Cardiac muscle cell (in vitro differentiated cells and primary cell): ENCODE measurements around the gene GALNT8. TPM values are rescaled to one million over a fixed set of nuclear protein-coding genes. Genes with fewer than 3 reads are reported as not detected.
"Not testable (repeated sequence)": the region's sequence is repeated elsewhere in the genome, so short reads cannot be mapped to it uniquely, and the experiment has no call there.

Experiments used
- DNase-seq, 2 donors: peaks; one replicate each; pipeline versions ENCODE4 v3.0.0 to v3.0.0-alpha.2; 2010 to 2017; ENCODE audit warnings: low read depth in 1 of 2, low spot score in 1 of 2
- H3K27ac ChIP-seq: fragments of 200-600 bp; sonication (generic); 2 replicates; pipeline ENCODE4 v1.5.1; 2016
- H3K27me3 ChIP-seq: fragments of 200-600 bp; sonication (generic); 2 replicates; pipeline ENCODE4 v1.6.0; 2016; ENCODE audit warnings: control low read depth
- H3K36me3 ChIP-seq: fragments of 200-600 bp; sonication (generic); 2 replicates; pipeline ENCODE4 v1.5.1; 2016; ENCODE audit warnings: control low read depth
- H3K4me1 ChIP-seq: fragments of 200-600 bp; sonication (generic); 2 replicates; pipeline ENCODE4 v1.8.1; 2017; ENCODE audit warnings: low read depth, mild to moderate bottlenecking, mixed run types
- H3K4me3 ChIP-seq: fragments of 200-600 bp; sonication (generic); 2 replicates; pipeline ENCODE4 v1.5.1; 2016; ENCODE audit warnings: mild to moderate bottlenecking
- H3K9me3 ChIP-seq: fragments of 200-600 bp; sonication (generic); 2 replicates; pipeline ENCODE4 v1.5.1; 2017; ENCODE audit warnings: low read depth, mild to moderate bottlenecking, control low read depth
- CTCF ChIP-seq: IDR thresholded peaks from 2 replicates; pipeline ENCODE4 v1.5.1; 2012; ENCODE audit warnings: low read depth, mild to moderate bottlenecking, low read length
- polyA plus RNA-seq: library from polyadenylated mRNA; unstranded; fragments of >200 nt; fragmentation: Nextera tagmentation; extraction: Ambion mirVana; gene quantifications from 2 replicates; pipeline ENCODE4 v1.2.1, GENCODE V29; 2016
- total RNA-seq: library from RNA; depleted of rRNA; stranded (reverse); fragments of >200 nt; gene quantifications from 2 replicates; pipeline ENCODE4 v1.2.3, GENCODE V29; 2016

The GALNT8 gene
- total and polyA plus RNA-seq, 2 experiments from 2014 or later, result 2.7 to 4.2 TPM

- Histone ChIP-seq H3K4me1 (no peaks in the 10 kb centered on the region), H3K27me3 (no peaks in the 10 kb centered on the region), H3K36me3 (no peaks in the 10 kb centered on the region), H3K4me3 (no peak overlapping the region), H3K27ac (no peak overlapping the region), H3K9me3 (no peaks in the 10 kb centered on the region)
- TF ChIP-seq CTCF, result no peak
- no peak for DNase-seq
Measured at GRCh38 chr12:4743046-4743445, 22.8 kb downstream of the GALNT8 start.

GRCh38 chr12:4744709-4745108, 24.5 kb downstream of the GALNT8 start:
- no peak for TF ChIP-seq CTCF
- H3K27me3 ChIP-seq, result no peaks in the 10 kb centered on the region
- H3K9me3 ChIP-seq, result no peaks in the 10 kb centered on the region
- H3K4me3 ChIP-seq, result no peak overlapping the region
- H3K36me3 ChIP-seq, result no peaks in the 10 kb centered on the region
- no peak for DNase-seq
- no peak overlapping the region for H3K27ac ChIP-seq
- no peaks in the 10 kb centered on the region for H3K4me1 ChIP-seq

- no peaks in the 10 kb centered on the region for H3K9me3 ChIP-seq
- no peaks in the 10 kb centered on the region for H3K4me1 ChIP-seq
- H3K4me3 ChIP-seq, result no peak overlapping the region
- H3K36me3 ChIP-seq, result no peaks in the 10 kb centered on the region
- TF ChIP-seq CTCF, result no peak
- no peak for DNase-seq
- no peaks in the 10 kb centered on the region for H3K27me3 ChIP-seq
- no peak overlapping the region for H3K27ac ChIP-seq
Measured at GRCh38 chr12:4745249-4745648, 25.0 kb downstream of the GALNT8 start.

- H3K4me1 ChIP-seq, H3K9me3 ChIP-seq, DNase-seq, H3K4me3 ChIP-seq, H3K27me3 ChIP-seq, H3K36me3 ChIP-seq, H3K27ac ChIP-seq: not testable (repeated sequence)
Measured at GRCh38 chr12:4751654-4752053, 31.5 kb downstream of the GALNT8 start.

- Histone ChIP-seq H3K4me1 (no peaks in the 10 kb centered on the region), H3K9me3 (no peaks in the 10 kb centered on the region), H3K27me3 (no peaks in the 10 kb centered on the region), H3K27ac (no peak overlapping the region), H3K36me3 (no peaks in the 10 kb centered on the region), H3K4me3 (no peak overlapping the region)
- DNase-seq, result no peak
- no peak for TF ChIP-seq CTCF
Measured at GRCh38 chr12:4762773-4763172, 42.6 kb downstream of the GALNT8 start.

- Histone ChIP-seq H3K4me3 (no peak overlapping the region), H3K27me3 (no peaks in the 10 kb centered on the region), H3K27ac (no peak overlapping the region), H3K36me3 (no peaks in the 10 kb centered on the region), H3K4me1 (no peaks in the 10 kb centered on the region), H3K9me3 (no peaks in the 10 kb centered on the region)
- peak; percentile 22 to 76 for DNase-seq
- no peak for TF ChIP-seq CTCF
Measured at GRCh38 chr12:4763549-4763948, 43.3 kb downstream of the GALNT8 start.
